Ishikawa (cell line): Measurements from ENCODE around the gene ZNF548.

ENCODE experiments used
- CEBPB ChIP-seq: IDR thresholded peaks from 2 replicates; pipeline ENCODE4 v1.6.1; 2012
- CREB1 ChIP-seq: IDR thresholded peaks from 2 replicates; pipeline ENCODE4 v1.6.1; 2012; ENCODE audit warnings: low read depth
- EGR1 ChIP-seq: IDR thresholded peaks from 2 replicates; pipeline ENCODE4 v1.6.1; 2012
- EP300 ChIP-seq: IDR thresholded peaks from 2 replicates; pipeline ENCODE4 v1.6.1; 2012; ENCODE audit warnings: borderline replicate concordance
- FOXM1 ChIP-seq: IDR thresholded peaks from 2 replicates; pipeline ENCODE4 v1.6.1; 2012; ENCODE audit warnings: low read depth, borderline replicate concordance
- NFIC ChIP-seq: IDR thresholded peaks from 2 replicates; pipeline ENCODE4 v1.6.1; 2012
- RAD21 ChIP-seq: IDR thresholded peaks from 2 replicates; pipeline ENCODE4 v1.6.1; 2012; ENCODE audit warnings: low read depth
- TAF1 ChIP-seq: IDR thresholded peaks from 2 replicates; pipeline ENCODE4 v1.6.1; 2012; ENCODE audit warnings: low read depth, mild to moderate bottlenecking
- TCF12 ChIP-seq: IDR thresholded peaks from 2 replicates; pipeline ENCODE4 v1.6.1; 2012; ENCODE audit warnings: low read depth
- TEAD4 ChIP-seq: IDR thresholded peaks from 2 replicates; pipeline ENCODE4 v1.6.1; 2012
- YY1 ChIP-seq: IDR thresholded peaks from 2 replicates; pipeline ENCODE4 v1.6.1; 2012; ENCODE audit warnings: low read depth
- ZBTB7A ChIP-seq: IDR thresholded peaks from 2 replicates; pipeline ENCODE4 v1.6.1; 2012; ENCODE audit warnings: low read depth
- TF ChIP-seq, protein P1 (sequence below): IDR thresholded peaks from 2 replicates; pipeline ENCODE4 v1.6.1; 2012
- TF ChIP-seq, protein P2 (sequence below): IDR thresholded peaks from 2 replicates; pipeline ENCODE4 v1.6.1; 2012; ENCODE audit warnings: low read depth, mild to moderate bottlenecking
- TF ChIP-seq, protein P3 (sequence below): IDR thresholded peaks from 2 replicates; pipeline ENCODE4 v1.6.1; 2012

Gene ZNF548

DNA sequence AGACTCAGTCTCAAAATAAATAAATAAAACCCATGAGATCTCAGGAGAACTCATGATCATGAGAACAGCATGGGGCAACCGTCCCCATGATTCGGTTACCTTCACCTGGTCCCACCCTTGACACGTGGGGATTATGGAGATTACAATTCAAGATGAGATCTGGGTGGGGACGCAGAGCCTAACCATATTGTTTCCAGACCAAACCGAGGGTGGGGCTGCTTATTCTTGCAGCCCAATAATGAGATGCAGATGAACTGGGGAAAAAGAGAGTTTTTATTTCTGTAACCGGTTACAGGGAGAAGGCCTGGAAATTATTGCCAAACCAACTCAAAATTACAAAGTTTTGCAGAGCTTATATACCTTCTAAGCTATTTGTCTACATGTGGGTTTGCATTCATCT lies 13.5 kb upstream of the ZNF548 start:
- TF ChIP-seq YY1 (no peak), ZBTB7A (no peak), TCF12 (no peak), CEBPB (no peak), CREB1 (no peak), EP300 (no peak), TAF1 (no peak), RAD21 (no peak), FOXM1 (no peak), NFIC (no peak)
- TF ChIP-seq, protein P1, sequence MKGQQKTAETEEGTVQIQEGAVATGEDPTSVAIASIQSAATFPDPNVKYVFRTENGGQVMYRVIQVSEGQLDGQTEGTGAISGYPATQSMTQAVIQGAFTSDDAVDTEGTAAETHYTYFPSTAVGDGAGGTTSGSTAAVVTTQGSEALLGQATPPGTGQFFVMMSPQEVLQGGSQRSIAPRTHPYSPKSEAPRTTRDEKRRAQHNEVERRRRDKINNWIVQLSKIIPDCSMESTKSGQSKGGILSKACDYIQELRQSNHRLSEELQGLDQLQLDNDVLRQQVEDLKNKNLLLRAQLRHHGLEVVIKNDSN = no peak
- TF ChIP-seq, protein P2, sequence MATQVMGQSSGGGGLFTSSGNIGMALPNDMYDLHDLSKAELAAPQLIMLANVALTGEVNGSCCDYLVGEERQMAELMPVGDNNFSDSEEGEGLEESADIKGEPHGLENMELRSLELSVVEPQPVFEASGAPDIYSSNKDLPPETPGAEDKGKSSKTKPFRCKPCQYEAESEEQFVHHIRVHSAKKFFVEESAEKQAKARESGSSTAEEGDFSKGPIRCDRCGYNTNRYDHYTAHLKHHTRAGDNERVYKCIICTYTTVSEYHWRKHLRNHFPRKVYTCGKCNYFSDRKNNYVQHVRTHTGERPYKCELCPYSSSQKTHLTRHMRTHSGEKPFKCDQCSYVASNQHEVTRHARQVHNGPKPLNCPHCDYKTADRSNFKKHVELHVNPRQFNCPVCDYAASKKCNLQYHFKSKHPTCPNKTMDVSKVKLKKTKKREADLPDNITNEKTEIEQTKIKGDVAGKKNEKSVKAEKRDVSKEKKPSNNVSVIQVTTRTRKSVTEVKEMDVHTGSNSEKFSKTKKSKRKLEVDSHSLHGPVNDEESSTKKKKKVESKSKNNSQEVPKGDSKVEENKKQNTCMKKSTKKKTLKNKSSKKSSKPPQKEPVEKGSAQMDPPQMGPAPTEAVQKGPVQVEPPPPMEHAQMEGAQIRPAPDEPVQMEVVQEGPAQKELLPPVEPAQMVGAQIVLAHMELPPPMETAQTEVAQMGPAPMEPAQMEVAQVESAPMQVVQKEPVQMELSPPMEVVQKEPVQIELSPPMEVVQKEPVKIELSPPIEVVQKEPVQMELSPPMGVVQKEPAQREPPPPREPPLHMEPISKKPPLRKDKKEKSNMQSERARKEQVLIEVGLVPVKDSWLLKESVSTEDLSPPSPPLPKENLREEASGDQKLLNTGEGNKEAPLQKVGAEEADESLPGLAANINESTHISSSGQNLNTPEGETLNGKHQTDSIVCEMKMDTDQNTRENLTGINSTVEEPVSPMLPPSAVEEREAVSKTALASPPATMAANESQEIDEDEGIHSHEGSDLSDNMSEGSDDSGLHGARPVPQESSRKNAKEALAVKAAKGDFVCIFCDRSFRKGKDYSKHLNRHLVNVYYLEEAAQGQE = no peak
- TF ChIP-seq, protein P3, sequence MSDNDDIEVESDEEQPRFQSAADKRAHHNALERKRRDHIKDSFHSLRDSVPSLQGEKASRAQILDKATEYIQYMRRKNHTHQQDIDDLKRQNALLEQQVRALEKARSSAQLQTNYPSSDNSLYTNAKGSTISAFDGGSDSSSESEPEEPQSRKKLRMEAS = no peak

DNA sequence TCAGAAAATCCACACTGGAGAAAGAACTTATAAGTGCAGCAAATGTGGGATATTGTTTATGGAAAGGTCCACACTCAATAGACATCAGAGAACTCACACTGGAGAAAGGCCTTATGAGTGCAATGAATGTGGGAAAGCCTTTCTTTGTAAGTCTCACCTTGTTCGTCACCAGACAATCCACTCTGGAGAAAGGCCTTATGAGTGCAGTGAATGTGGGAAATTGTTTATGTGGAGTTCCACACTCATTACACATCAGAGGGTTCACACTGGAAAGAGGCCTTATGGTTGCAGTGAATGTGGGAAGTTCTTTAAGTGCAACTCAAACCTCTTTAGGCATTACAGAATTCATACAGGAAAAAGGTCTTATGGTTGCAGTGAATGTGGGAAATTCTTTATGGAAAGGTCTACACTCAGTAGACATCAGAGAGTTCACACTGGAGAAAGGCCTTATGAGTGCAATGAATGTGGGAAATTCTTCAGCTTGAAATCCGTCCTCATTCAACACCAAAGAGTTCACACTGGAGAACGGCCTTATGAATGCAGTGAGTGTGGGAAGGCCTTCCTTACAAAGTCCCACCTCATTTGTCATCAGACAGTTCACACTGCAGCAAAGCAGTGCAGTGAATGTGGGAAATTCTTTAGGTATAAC lies 12.0 kb upstream of the ZNF548 start:
- no peak for TF ChIP-seq NFIC
- no peak for TF ChIP-seq TEAD4
- TF ChIP-seq, protein P2 = no peak
- TF ChIP-seq, protein P3 = no peak
- no peak for TF ChIP-seq TCF12
- no peak for TF ChIP-seq RAD21
- TF ChIP-seq CEBPB = no peak
- TF ChIP-seq YY1 = no peak
- TF ChIP-seq CREB1 = no peak
- TF ChIP-seq EGR1 = no peak
- no peak for TF ChIP-seq TAF1
- no peak for TF ChIP-seq FOXM1
- no peak for TF ChIP-seq EP300
- TF ChIP-seq, protein P1 = no peak

DNA sequence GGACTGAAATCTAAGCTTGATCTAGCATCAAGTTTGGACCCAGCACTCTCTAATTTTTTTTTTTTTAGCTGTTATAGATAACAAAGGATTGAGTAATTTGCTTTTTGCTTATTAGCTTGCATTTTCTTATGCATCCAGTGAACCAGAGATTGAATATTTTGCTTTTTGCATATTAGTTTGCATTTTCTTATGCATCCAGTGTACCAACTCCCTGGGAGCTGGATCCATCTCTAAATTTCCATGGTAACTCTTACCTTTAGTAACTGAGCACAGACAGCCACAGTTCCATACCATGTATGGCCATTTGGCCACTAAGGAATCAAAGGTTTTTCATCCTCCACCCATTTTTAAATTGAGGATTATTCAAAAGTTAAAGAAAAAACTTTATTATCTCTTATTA lies 8.7 kb upstream of the ZNF548 start:
- TF ChIP-seq CEBPB (no peak), FOXM1 (no peak), NFIC (no peak), TEAD4 (no peak), RAD21 (no peak), YY1 (no peak), ZBTB7A (no peak), EGR1 (no peak), EP300 (no peak), CREB1 (no peak)

DNA sequence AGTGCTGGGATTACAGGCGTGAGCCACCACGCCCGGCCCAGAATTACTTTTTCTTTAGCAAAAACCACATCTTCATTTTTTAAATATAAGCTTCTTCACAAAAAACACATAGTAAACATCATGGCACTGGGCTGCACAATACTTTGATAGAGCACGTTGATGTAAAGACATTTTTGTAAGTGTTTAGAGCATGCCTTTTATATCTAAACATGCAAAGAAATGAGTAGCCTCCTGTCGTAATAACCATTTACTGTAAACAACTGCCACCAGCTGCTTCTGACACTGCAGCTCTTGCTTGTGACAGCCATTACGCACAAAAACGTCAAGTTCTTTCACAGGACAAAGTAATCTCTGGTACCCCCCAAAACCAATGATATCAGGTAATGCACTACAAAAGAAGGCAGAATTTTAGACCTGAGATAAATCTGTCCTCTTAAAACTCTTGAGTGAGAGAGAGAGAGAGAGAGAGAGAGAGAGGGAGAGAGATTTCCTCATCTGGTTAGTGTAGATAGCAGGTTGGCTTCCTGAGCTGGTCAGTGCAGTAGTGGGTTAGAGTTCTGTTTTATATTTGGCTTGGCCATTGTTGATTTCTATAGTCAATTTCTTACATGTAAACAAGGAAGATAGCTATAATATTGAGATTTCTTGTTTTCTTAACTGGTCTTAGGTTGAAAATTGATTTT lies 6.7 kb upstream of the ZNF548 start:
- TF ChIP-seq, protein P2 = no peak
- TF ChIP-seq TCF12 = no peak
- no peak for TF ChIP-seq EP300
- no peak for TF ChIP-seq TAF1
- TF ChIP-seq CEBPB = no peak
- no peak for TF ChIP-seq YY1
- no peak for TF ChIP-seq CREB1
- TF ChIP-seq ZBTB7A = no peak
- TF ChIP-seq NFIC = no peak
- TF ChIP-seq, protein P3 = no peak
- TF ChIP-seq RAD21 = no peak
- no peak for TF ChIP-seq FOXM1
- TF ChIP-seq, protein P1 = no peak
- no peak for TF ChIP-seq TEAD4
- no peak for TF ChIP-seq EGR1
